IPS DF 6.9 (cell line): Measurements from ENCODE around the gene DDX10.
A peak's percentile ranks its signal among the peaks of the same experiment; 100 is the strongest.
"Not testable (repeated sequence)": the region's sequence is repeated elsewhere in the genome, so short reads cannot be mapped to it uniquely, and the experiment has no call there.

Source experiments
- DNase-seq: peaks from one replicate; pipeline ENCODE4 v3.0.0-alpha.2; 2013; ENCODE audit warnings: low read depth, low spot score
- H3K27ac ChIP-seq: one replicate; pipeline ENCODE4 v1.5.1; 2013; ENCODE audit warnings: low read length, control low read depth
- H3K27me3 ChIP-seq: 2 replicates; pipeline ENCODE4 v1.6.1; 2013; ENCODE audit warnings: mild to moderate bottlenecking, low read length; ENCODE audit not compliant: control insufficient read depth, insufficient read depth
- H3K36me3 ChIP-seq: 2 replicates; pipeline ENCODE4 v1.6.1; 2013; ENCODE audit warnings: low read length; ENCODE audit not compliant: control insufficient read depth, insufficient read depth
- H3K4me1 ChIP-seq: 2 replicates; pipeline ENCODE4 v1.6.1; 2013; ENCODE audit warnings: low read length; ENCODE audit not compliant: control insufficient read depth, insufficient read depth
- H3K4me3 ChIP-seq: 2 replicates; pipeline ENCODE4 v1.5.1; 2013; ENCODE audit warnings: mild to moderate bottlenecking, low read length
- H3K9me3 ChIP-seq: 2 replicates; pipeline ENCODE4 v1.6.1; 2013; ENCODE audit warnings: low read length, inconsistent platforms; ENCODE audit not compliant: control insufficient read depth, insufficient read depth
- WGBS: extraction: QIAGEN DNeasy Blood & Tissue Kit; methylation state at CpG from one replicate; pipeline ENCODE4 v1.1.7; 2013; ENCODE audit warnings: mixed read lengths, missing lambda C conversion rate; ENCODE audit not compliant: insufficient read length, insufficient coverage; 5-methylcytosine and 5-hydroxymethylcytosine counted together

DDX10 gene

GRCh38 chr11:108632041-108632704, 32.7 kb upstream of the DDX10 start:
- no peaks in the 10 kb centered on the region for H3K36me3 ChIP-seq
- H3K4me1 ChIP-seq = no peaks in the 10 kb centered on the region
- no peaks in the 10 kb centered on the region for H3K27me3 ChIP-seq
- no peak overlapping the region for H3K27ac ChIP-seq
- no peaks in the 10 kb centered on the region; the same call in 1 of the 2 replicates for H3K9me3 ChIP-seq
- H3K4me3 ChIP-seq = no peak overlapping the region
- no peak for DNase-seq
- WGBS = no CpG with 5 or more reads among the region's 2 CpGs

GRCh38 chr11:108635106-108635505, 29.8 kb upstream of the DDX10 start:
- H3K9me3 ChIP-seq = no peaks in the 10 kb centered on the region
- H3K36me3 ChIP-seq = no peaks in the 10 kb centered on the region
- H3K4me1 ChIP-seq = no peaks in the 10 kb centered on the region
- H3K27me3 ChIP-seq = no peaks in the 10 kb centered on the region
- H3K27ac ChIP-seq = no peak overlapping the region
- H3K4me3 ChIP-seq = no peak overlapping the region
- DNase-seq = no peak

- Histone ChIP-seq H3K27me3 (no peaks in the 10 kb centered on the region), H3K36me3 (no peaks in the 10 kb centered on the region), H3K4me1 (no peaks in the 10 kb centered on the region), H3K27ac (no peak overlapping the region), H3K4me3 (no peak overlapping the region), H3K9me3 (no peaks in the 10 kb centered on the region)
- no peak for DNase-seq
- no CpG with 5 or more reads among the region's 2 CpGs for WGBS
Observed at GRCh38 chr11:108636222-108636621, 28.6 kb upstream of the DDX10 start.

GRCh38 chr11:108639146-108639545, 25.7 kb upstream of the DDX10 start:
- Histone ChIP-seq H3K4me1 (no peaks in the 10 kb centered on the region), H3K36me3 (no peaks in the 10 kb centered on the region; the same call in 1 of the 2 replicates), H3K4me3 (no peak overlapping the region), H3K27ac (no peak overlapping the region), H3K9me3 (no peaks in the 10 kb centered on the region), H3K27me3 (no peaks in the 10 kb centered on the region)
- no CpG with 5 or more reads among the region's 1 CpG for WGBS
- DNase-seq = no peak

- DNase-seq, H3K4me3 ChIP-seq, H3K9me3 ChIP-seq, H3K36me3 ChIP-seq, H3K4me1 ChIP-seq, H3K27me3 ChIP-seq, H3K27ac ChIP-seq: not testable (repeated sequence)
- no CpG with 5 or more reads among the region's 1 CpG for WGBS
Observed at GRCh38 chr11:108641752-108642151, 23.1 kb upstream of the DDX10 start.

- no peak overlapping the region for H3K27ac ChIP-seq
- no peaks in the 10 kb centered on the region for H3K27me3 ChIP-seq
- H3K36me3 ChIP-seq = no peaks in the 10 kb centered on the region; the same call in 1 of the 2 replicates
- no peak overlapping the region for H3K4me3 ChIP-seq
- H3K9me3 ChIP-seq = no peaks in the 10 kb centered on the region
- DNase-seq = no peak
- peaks cover 1% of the 10 kb centered on the region; the same call in 1 of the 2 replicates for H3K4me1 ChIP-seq
- no CpG with 5 or more reads among the region's 1 CpG for WGBS
Observed at GRCh38 chr11:108643974-108644373, 20.9 kb upstream of the DDX10 start.

GRCh38 chr11:108645970-108646369, 18.9 kb upstream of the DDX10 start:
- no peaks in the 10 kb centered on the region; the same call in 1 of the 2 replicates for H3K36me3 ChIP-seq
- WGBS = no CpG with 5 or more reads among the region's 2 CpGs

GRCh38 chr11:108647387-108647700, 17.5 kb upstream of the DDX10 start:
- Histone ChIP-seq H3K4me1 (peaks cover 1% of the 10 kb centered on the region; the same call in 1 of the 2 replicates), H3K27me3 (no peaks in the 10 kb centered on the region), H3K27ac (no peak overlapping the region), H3K4me3 (no peak overlapping the region), H3K36me3 (no peaks in the 10 kb centered on the region), H3K9me3 (no peaks in the 10 kb centered on the region)
- no CpG with 5 or more reads among the region's 3 CpGs for WGBS
- DNase-seq = no peak

More at GRCh38 chr11:108645970-108646369, 18.9 kb upstream of the DDX10 start:
- H3K4me3 ChIP-seq = no peak overlapping the region
- no peaks in the 10 kb centered on the region for H3K9me3 ChIP-seq
- no peak for DNase-seq
- no peak overlapping the region for H3K27ac ChIP-seq
- peaks cover 1% of the 10 kb centered on the region; the same call in 1 of the 2 replicates for H3K4me1 ChIP-seq
- no peaks in the 10 kb centered on the region for H3K27me3 ChIP-seq

- peak; percentile 68 for DNase-seq
- no peaks in the 10 kb centered on the region for H3K9me3 ChIP-seq
- no peaks in the 10 kb centered on the region for H3K27me3 ChIP-seq
- H3K4me1 ChIP-seq = peaks cover 1% of the 10 kb centered on the region; the same call in 1 of the 2 replicates
- no CpG with 5 or more reads among the region's 9 CpGs for WGBS
- no peaks in the 10 kb centered on the region for H3K36me3 ChIP-seq
- H3K27ac ChIP-seq = no peak overlapping the region
- H3K4me3 ChIP-seq = no peak overlapping the region
Observed at GRCh38 chr11:108647701-108648527, 17.0 kb upstream of the DDX10 start.

GRCh38 chr11:108648528-108648885, 16.4 kb upstream of the DDX10 start:
- H3K27ac ChIP-seq = no peak overlapping the region
- H3K36me3 ChIP-seq = no peaks in the 10 kb centered on the region
- no CpG with 5 or more reads among the region's 2 CpGs for WGBS
- no peaks in the 10 kb centered on the region for H3K9me3 ChIP-seq
- no peak overlapping the region for H3K4me3 ChIP-seq
- no peaks in the 10 kb centered on the region for H3K27me3 ChIP-seq
- no peak for DNase-seq
- peaks cover 1% of the 10 kb centered on the region; the same call in 1 of the 2 replicates for H3K4me1 ChIP-seq
